HAP-1 (cell line): ENCODE measurements around the gene SLC34A1.

Source experiments
- DNase-seq, 2 experiments: peaks; one replicate each; pipeline ENCODE4 v3.0.0-alpha.2; 2016 to 2020; ENCODE audit warnings: low spot score in 2 of 2
- H3K27me3 ChIP-seq: fragments of 250-450 bp; sonication (Bioruptor Pico); 2 replicates; pipeline ENCODE4 v1.5.1; 2020; ENCODE audit warnings: low read depth, mild to moderate bottlenecking, moderate library complexity
- H3K36me3 ChIP-seq: fragments of 250-450 bp; sonication (Bioruptor Pico); replicated peaks from 2 replicates; pipeline ENCODE4 v1.5.1; 2020; ENCODE audit warnings: mild to moderate bottlenecking
- H3K4me1 ChIP-seq: fragments of 250-450 bp; sonication (Bioruptor Pico); 2 replicates; pipeline ENCODE4 v1.5.1; 2020; ENCODE audit warnings: mild to moderate bottlenecking
- H3K4me3 ChIP-seq: fragments of 250-450 bp; sonication (Bioruptor Pico); 2 replicates; pipeline ENCODE4 v1.5.1; 2020; ENCODE audit warnings: mild to moderate bottlenecking, moderate library complexity
- H3K9me3 ChIP-seq: fragments of 250-450 bp; sonication (Bioruptor Pico); 2 replicates; pipeline ENCODE4 v1.5.1; 2020; ENCODE audit warnings: mild to moderate bottlenecking, moderate library complexity
- in situ Hi-C: fragments of 300-500 bp; cut with MboI; formaldehyde crosslinking; loops from 3 replicates; pipeline ENCODE4 v1.14.3; 2020; ENCODE audit warnings: low sequenced_read_pairs, inconsistent platforms, mixed read lengths

SLC34A1 gene

DNA sequence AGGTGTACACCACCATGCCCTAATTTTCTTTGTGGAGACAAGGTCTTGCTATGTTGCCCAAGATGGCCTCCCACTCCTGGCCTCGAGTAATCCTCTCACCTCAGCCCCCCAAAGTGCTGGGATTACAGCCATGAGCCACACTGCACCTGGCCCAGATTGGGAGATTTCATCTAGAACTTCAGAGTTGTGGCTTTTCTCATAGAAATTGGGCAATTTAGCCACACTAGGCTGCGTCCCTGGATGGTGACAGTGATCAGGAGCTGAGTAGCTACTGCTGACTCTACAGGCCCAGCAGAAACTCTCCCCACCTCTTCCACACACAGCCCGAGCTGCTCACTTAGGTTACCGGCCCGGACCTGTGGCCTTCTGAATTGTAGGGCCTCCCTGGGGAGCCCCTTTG is 8.5 kb downstream of the SLC34A1 start:
- H3K4me1 ChIP-seq, result no peaks in the 10 kb centered on the region
- no peaks in the 10 kb centered on the region for H3K27me3 ChIP-seq
- in situ Hi-C loops, result loop anchor here (5.0 kb wide), 1 partner anchor 55 kb away; the partner anchor contains the start of gene PRR7
- H3K36me3 ChIP-seq, result no peaks in the 10 kb centered on the region
- H3K4me3 ChIP-seq, result no peak overlapping the region
- no peaks in the 10 kb centered on the region for H3K9me3 ChIP-seq
- DNase-seq, result no peak

DNA sequence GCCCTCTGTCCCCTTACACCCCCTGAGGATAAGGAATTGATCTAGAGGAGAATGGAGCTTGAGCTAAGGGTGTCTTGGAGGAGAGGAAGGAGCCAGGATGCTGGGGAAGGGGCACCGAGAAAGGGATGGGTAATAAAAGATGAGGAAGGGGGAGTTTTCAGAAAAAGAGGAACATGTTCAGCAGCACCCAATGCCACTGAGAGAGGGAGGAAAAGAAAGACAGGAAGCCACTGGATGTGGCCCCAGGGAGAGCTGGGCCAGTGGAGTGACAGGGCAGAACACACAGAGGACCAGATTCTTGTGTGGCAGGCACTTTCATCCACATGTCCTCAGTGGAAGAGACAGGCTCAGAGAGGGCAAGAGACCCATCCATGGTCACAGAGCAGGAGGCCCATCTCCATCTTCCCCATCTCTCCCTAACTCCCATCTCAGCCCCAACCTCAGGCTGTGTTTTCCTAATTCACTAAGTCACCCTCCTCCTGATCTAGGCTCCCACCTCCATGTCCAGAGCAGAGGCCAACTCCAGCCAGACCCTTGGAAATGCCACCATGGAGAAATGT is 9.1 kb downstream of the SLC34A1 start:
- Histone ChIP-seq H3K4me3 (no peak overlapping the region), H3K27me3 (no peaks in the 10 kb centered on the region), H3K9me3 (no peaks in the 10 kb centered on the region), H3K36me3 (no peaks in the 10 kb centered on the region), H3K4me1 (no peaks in the 10 kb centered on the region)
- DNase-seq, result no peak
- in situ Hi-C loops, result loop anchor here (5.0 kb wide), 1 partner anchor 54 kb away; the partner anchor contains the start of gene PRR7

- H3K4me3 ChIP-seq, result no peak overlapping the region
- in situ Hi-C loops, result loop anchor here (5.0 kb wide), 1 partner anchor 53 kb away; the partner anchor contains the start of gene PRR7
- H3K27me3 ChIP-seq, result no peaks in the 10 kb centered on the region
- H3K36me3 ChIP-seq, result no peaks in the 10 kb centered on the region
- H3K4me1 ChIP-seq, result no peaks in the 10 kb centered on the region
- DNase-seq, result no peak
- no peaks in the 10 kb centered on the region for H3K9me3 ChIP-seq
These were observed 9.8 kb downstream of the SLC34A1 start for GRCh38 chr5:177393990-177394389.

DNA sequence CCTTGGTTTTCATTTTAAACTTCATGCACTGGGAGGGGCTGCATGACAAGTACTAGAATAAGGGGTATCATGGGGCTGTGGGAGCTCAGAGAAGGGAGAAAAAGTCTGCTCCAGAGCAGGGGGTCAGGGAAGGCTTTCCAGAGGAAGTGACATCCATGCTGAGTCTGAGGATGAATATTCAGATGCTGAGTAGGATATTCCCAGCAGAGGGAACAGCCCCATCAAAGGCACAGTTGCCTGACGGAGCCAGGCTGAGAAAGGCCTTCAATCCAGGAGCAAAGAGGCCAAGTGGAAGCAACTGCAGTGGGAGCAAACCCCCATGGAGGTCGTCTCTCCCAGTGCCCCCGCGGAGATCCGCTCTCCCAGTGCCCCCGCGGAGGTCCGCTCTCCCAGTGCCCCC is 11.8 kb downstream of the SLC34A1 start:
- in situ Hi-C loops, result no loop called here
- no peaks in the 10 kb centered on the region for H3K36me3 ChIP-seq
- no peaks in the 10 kb centered on the region for H3K27me3 ChIP-seq
- no peak for DNase-seq
- no peaks in the 10 kb centered on the region for H3K4me1 ChIP-seq
- H3K4me3 ChIP-seq, result no peak overlapping the region
- no peaks in the 10 kb centered on the region for H3K9me3 ChIP-seq

- DNase-seq, result no peak
- H3K4me3 ChIP-seq, result no peak overlapping the region
- H3K9me3 ChIP-seq, result no peaks in the 10 kb centered on the region
- no peaks in the 10 kb centered on the region for H3K36me3 ChIP-seq
- in situ Hi-C loops, result no loop called here
- no peaks in the 10 kb centered on the region for H3K27me3 ChIP-seq
- H3K4me1 ChIP-seq, result no peaks in the 10 kb centered on the region
These were observed 12.6 kb downstream of the SLC34A1 start for GRCh38 chr5:177396807-177397206.

DNA sequence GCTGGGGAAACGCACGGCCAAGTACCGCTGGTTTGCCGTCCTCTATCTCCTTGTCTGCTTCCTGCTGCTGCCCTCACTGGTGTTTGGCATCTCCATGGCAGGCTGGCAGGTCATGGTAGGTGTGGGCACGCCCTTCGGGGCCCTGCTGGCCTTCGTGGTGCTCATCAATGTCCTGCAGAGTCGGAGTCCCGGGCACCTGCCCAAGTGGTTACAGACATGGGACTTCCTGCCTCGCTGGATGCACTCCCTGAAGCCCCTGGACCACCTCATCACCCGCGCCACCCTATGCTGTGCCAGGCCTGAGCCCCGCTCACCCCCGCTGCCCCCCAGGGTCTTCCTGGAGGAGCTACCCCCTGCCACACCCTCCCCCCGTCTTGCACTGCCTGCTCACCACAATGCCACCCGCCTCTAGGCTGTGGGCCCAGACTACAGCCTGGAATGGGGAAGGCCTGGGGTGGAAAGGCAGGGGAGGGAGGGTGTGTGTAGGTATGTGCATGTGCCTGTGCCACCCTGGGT is 13.7 kb downstream of the SLC34A1 start:
- in situ Hi-C loops, result no loop called here

GRCh38 chr5:177399997-177400868 is 16.0 kb downstream of the SLC34A1 start, which contains the start of gene PFN3:
TSS of gene PFN3 (minus strand) at chr5:177400661. CDS start at chr5:177400576, 85 bp downstream.
- no peaks in the 10 kb centered on the region for H3K27me3 ChIP-seq
- H3K36me3 ChIP-seq, result no peaks in the 10 kb centered on the region
- in situ Hi-C loops, result no loop called here
- H3K4me3 ChIP-seq, result no peak within 1 kb of the TSS
- no peaks in the 10 kb centered on the region for H3K9me3 ChIP-seq
- no peak for DNase-seq
- peaks cover 10% of the 10 kb centered on the region for H3K4me1 ChIP-seq

More for the DNA sequence above, 13.7 kb downstream of the SLC34A1 start:
- Histone ChIP-seq H3K4me1 (no peaks in the 10 kb centered on the region), H3K9me3 (no peaks in the 10 kb centered on the region), H3K4me3 (no peak overlapping the region), H3K27me3 (no peaks in the 10 kb centered on the region), H3K36me3 (no peaks in the 10 kb centered on the region)
- no peak for DNase-seq

GRCh38 chr5:177402271-177403043 is 18.2 kb downstream of the SLC34A1 start:
- no peaks in the 10 kb centered on the region for H3K36me3 ChIP-seq
- DNase-seq, result no peak
- peak overlapping the region; percentile 53; the same call in 1 of the 2 replicates for H3K4me3 ChIP-seq
- in situ Hi-C loops, result no loop called here
- H3K27me3 ChIP-seq, result no peaks in the 10 kb centered on the region
- H3K4me1 ChIP-seq, result peaks cover 10% of the 10 kb centered on the region
- no peaks in the 10 kb centered on the region for H3K9me3 ChIP-seq

DNA sequence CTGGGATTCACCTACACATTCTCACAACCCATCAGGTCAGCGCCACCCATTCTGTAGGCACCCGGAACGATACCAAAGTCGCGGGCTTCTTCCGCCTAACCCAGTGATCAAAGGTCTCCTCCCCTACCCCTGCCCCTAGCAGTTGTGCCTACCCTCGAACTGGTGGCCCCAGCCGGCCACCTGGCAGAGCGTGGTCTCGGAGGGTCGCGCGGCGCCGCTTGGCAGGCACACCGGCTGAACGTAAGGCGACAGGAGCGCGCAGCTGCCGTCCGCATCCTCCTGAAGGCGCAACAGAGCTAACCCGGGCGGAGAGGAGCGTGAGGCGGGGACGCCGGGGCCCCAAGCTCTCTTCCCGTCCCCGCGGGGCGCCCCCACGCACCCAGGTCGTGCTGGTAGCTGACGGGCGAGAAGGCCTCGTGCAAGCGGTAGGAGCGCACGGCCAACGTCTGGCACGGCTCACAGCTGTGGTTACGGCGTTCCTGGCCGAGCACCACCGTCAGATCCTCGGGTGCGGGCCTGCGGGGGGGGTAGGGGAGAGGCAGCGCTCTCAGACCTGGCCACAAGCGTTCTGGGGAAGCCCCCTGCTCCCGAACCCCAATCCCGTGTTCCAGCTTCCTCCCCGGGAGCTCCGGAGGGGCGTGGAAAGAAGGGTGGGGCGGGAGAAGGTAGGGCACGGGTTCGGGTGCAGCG is 19.0 kb downstream of the SLC34A1 start:
- no peaks in the 10 kb centered on the region for H3K36me3 ChIP-seq
- H3K4me1 ChIP-seq, result peaks cover 10% of the 10 kb centered on the region
- in situ Hi-C loops, result no loop called here
- peak overlapping the region; percentile 53 for H3K4me3 ChIP-seq
- no peaks in the 10 kb centered on the region for H3K27me3 ChIP-seq
- no peak for DNase-seq
- no peaks in the 10 kb centered on the region for H3K9me3 ChIP-seq

GRCh38 chr5:177403792-177404640 is 19.8 kb downstream of the SLC34A1 start:
- in situ Hi-C loops, result no loop called here

DNA sequence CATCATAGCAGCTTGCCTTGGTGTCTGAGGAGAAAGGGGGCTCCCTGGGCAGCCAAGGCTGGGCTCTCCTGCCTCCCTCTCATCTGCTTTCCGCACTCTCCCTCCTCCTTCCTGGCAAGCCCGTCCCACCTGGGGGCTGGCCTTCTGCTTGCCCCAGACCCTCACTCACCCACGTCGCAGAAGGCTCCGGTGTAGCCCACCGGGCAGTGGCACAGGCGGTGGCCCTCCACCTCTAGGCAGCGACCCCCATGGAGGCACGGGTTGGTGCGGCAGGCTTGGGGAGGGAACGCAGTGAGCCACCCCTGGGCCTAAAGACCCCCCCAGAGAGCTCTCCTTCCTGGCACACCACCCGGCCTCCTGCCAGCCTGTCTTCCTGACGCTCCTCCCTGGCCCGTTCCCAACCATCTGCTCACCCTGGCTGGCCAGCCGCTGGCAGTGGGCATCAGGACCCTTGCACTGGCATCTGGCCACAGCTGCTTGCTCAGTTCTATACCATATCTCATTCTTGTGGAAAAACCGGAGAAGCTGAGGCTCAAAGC is 20.5 kb downstream of the SLC34A1 start:
- H3K4me3 ChIP-seq, result peak overlapping the region; percentile 53
- in situ Hi-C loops, result no loop called here
- peaks cover 10% of the 10 kb centered on the region for H3K4me1 ChIP-seq
- H3K27me3 ChIP-seq, result no peaks in the 10 kb centered on the region
- no peak for DNase-seq
- no peaks in the 10 kb centered on the region for H3K9me3 ChIP-seq
- no peaks in the 10 kb centered on the region for H3K36me3 ChIP-seq

More at GRCh38 chr5:177403792-177404640, 19.8 kb downstream of the SLC34A1 start:
- H3K4me3 ChIP-seq, result peak overlapping the region; percentile 53
- no peaks in the 10 kb centered on the region for H3K27me3 ChIP-seq
- no peaks in the 10 kb centered on the region for H3K9me3 ChIP-seq
- H3K4me1 ChIP-seq, result peaks cover 10% of the 10 kb centered on the region
- peak; percentile 62 to 88 for DNase-seq
- H3K36me3 ChIP-seq, result no peaks in the 10 kb centered on the region

- Histone ChIP-seq H3K9me3 (no peaks in the 10 kb centered on the region), H3K4me1 (peaks cover 10% of the 10 kb centered on the region), H3K36me3 (no peaks in the 10 kb centered on the region), H3K4me3 (no peak overlapping the region), H3K27me3 (no peaks in the 10 kb centered on the region)
- in situ Hi-C loops, result no loop called here
- DNase-seq, result no peak
These were observed 21.1 kb downstream of the SLC34A1 start for GRCh38 chr5:177405312-177405711.
